GM19438 (cell line): ENCODE results near the gene PEX13.

Experiments used
- ATAC-seq: cut with Tn5 transposase; IDR thresholded peaks from one replicate; pipeline ENCODE4 v1.9.1; 2021; ENCODE audit warnings: low read depth; ENCODE audit not compliant: unreplicated experiment

Gene PEX13

GRCh38 chr2:61059382-61059781 is 41.9 kb downstream of the PEX13 start:
- no peak for ATAC-seq

DNA sequence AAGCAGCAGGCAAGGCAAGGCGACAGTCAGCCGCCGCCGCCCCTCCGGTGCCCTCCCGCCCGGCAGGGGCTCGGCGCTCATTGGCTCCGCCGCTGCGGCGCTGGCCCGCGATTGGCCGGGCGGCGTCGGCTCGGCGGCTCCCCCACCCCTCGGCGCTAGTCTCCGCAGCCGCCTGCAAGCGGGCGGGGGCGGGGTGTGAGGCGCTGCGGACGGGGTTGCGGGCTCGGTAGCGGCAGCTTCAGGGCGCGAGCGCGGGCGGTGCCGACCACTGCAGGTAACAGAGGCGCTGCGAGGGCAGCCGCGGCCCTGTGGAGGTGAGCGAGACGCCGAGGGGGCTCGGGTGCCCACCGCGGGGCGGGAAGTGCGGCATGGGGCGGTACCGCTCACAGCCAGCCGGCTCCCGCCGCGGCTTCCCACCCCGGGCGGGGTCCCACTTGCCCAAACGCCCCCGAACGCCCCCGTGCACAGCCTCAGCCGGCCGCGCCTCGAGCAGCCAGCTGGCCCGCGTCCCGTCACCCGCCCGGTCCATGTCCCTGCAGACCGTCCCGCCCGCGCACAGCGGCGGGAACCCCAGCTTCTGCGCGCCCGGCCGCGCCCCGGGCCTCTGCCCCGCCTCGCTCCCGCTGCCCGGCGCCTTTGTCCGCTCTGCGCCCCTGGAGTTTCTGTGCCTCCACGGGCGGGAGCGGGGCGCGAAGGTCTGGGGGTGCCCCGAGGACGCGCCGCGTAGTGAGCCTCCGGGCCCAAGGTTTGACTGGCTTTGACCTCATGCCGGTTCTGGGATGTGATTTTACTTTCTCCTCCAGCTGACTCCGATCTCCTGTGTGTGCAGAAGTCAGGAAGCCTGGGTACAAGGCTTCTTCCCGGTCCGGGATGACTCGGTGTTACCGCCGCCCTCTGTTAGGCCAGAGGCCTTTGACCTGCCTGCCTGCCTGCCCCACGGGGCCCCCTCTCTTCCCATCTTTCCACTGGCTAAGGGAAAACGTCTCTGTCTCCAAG is 48.5 kb downstream of the PEX13 start, which contains the start of gene SANBR:
Gene SANBR, plus strand, starts transcription at position 158 of the 996 bp plus-strand sequence. CDS start 4,480 bp downstream, outside the sequence.
- peak; percentile 91 for ATAC-seq

GRCh38 chr2:61074100-61074499 is 56.6 kb downstream of the PEX13 start:
- no peak for ATAC-seq

DNA sequence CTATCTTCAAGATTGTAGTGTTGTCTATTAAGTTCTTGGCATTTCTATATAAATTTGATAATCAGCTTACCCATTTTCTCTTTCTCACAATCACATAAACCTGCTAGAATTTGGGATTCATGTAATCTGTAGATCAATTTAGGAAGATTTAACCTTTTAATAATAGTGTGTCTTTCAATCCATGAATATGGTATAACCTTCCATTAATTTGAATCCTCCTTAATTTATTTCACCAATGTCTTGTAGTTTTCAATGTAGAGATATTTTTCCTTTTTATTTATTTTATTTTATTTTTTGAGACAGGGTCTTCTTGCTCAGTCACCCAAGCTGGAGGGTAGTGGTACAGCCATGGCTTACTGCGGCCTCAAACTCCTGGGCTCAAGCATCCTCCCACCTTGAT is 68.4 kb downstream of the PEX13 start:
- ATAC-seq: no peak

DNA sequence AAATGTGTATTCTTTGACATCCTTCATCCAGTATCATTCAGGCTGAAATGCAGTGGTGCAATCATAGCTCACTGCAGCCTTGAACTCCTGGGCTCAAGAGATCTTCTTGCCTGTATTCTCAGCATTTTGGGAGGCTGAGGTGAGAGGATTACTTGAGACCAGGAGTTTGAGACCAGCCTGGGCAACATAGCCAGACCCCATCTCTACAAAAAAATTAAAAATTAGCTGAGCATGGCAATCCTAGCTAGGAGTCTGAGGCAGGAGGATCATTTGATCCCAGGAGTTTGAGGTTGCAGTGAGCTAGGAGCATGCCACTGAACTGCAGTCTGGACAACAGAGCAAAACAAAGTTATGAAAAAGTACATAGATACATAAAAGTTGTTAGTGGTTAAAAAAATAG is 72.3 kb downstream of the PEX13 start:
- no peak for ATAC-seq

DNA sequence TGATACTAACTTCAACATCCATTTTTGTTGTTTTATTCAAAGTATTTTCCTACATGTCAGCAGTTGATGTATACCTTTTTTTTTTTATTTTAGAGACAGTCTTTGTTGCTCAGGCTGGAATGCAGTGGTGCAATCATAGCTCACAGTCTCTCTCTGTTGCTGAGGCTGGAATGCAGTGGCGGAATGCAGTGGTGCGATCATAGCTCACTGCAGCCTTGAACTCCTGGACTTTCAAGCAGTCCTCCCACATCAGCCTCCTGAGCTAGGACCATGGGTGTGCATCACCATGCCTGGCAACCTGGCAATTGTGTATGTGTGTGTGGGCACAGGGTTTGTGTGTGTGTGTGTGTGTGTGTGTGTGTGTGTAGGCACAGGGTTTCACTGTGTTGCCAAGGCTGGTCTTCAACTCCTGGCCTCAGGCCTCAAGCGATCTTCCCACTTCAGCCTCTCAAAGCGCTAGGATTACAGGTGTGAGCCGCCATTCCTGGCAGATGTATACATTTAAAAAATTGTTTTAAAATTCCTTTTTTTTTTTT is 72.9 kb downstream of the PEX13 start:
- ATAC-seq: no peak

- ATAC-seq: no peak
Observed at GRCh38 chr2:61091485-61091884, 74.0 kb downstream of the PEX13 start.

- no peak for ATAC-seq
Observed at GRCh38 chr2:61096438-61096837, 78.9 kb downstream of the PEX13 start.

DNA sequence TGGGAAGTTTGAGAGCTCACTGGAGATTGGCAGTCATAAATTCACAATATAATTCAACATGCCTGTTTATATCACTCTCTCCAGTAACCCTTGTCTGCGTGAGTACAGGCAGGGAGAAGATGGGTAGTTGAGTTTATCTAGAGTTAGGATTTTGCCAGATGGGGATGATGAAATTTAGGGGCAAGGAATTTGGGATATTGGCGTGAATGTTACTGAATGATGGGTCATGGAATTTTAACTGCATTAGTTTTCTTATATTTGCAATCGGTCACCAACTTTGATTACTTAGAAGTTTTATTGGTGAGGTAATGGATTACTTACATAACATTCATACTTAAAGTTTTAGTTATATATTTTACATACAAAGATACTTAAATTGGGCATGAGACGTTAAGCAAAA is 83.3 kb downstream of the PEX13 start:
- no peak for ATAC-seq
